HG03469 (cell line): ENCODE results near the gene PSKH1.
"Not testable (repeated sequence)": the region's sequence is repeated elsewhere in the genome, so short reads cannot be mapped to it uniquely, and the experiment has no call there.

Experiments used
- ATAC-seq: cut with Tn5 transposase; IDR thresholded peaks from one replicate; pipeline ENCODE4 v1.9.1; 2021; ENCODE audit warnings: mild to moderate bottlenecking, moderate library complexity, moderate number of reproducible peaks; ENCODE audit not compliant: unreplicated experiment

PSKH1 gene

DNA sequence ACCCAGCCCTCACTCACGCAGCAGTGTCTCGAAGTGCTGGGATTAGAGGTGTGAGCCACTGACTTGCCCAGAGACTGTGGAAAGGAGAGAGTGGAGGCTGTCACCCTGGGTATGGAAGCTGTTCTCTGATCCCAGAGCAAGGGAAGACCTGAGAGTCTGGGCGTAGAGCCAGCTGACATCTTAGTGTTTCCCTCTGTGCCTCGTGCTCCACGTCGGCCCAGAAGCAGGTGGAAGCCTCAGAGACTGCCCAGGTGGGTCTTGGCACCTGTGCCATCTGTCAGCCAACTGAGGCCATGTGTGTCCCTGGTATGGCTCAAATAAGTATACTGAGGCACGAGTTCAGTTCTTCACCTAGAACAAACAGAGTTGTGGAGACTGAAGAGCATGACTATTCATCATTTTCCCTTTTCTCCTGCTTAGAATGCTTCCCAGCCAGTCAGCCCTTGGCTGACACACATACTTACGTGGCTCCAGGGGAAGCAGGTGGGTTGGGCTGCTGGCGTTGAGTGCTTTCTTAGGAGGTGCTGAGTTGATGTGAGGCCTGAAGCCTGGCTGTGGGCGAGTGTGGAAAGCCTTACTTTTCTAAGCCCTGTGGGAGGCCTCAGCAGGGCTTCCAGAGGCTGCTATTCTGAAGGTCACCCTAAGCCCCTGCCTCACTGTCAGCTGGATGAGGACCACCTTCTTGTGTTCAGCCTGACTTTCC, 30.5 kb downstream of the PSKH1 start:
- no peak for ATAC-seq

DNA sequence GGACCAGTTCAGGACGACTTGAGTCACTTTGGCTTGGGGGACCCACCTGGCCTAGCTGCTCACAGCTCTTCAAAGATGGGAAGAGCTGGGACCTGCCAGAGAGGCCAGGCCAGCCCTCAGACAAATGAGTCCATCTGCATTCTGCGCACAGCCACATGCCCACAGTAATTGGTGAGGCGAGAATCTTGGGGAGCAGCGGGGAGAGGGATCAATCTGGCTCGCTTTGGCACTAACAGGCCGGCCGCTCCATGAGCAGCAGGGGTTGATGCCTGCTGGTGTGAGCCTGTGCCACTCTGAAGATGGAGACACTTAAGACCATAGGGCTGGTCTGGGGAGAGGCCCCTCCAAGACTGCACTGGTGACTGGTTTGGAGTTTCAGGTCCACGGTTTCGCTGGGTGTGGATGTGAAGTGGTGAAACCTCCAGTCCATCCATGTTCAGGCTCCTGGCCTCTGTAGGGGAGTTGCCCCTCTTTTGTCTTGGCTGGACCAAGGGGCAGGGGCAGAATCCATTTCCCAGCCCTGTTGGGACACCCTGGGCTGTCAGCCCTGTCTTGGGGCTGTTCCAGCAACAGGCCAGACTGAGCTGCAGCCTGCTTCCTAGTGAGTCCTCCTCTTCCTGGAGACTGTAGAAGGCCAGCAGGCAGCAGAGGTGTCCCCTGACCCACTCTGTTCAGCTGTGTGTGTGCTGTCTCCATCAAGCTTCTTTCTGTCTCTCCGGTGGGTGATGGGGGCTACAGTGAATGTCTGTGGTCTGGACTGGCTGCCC, 31.3 kb downstream of the PSKH1 start:
- no peak for ATAC-seq

GRCh38 chr16:67926181-67926750, 33.2 kb downstream of the PSKH1 start:
- no peak for ATAC-seq

DNA sequence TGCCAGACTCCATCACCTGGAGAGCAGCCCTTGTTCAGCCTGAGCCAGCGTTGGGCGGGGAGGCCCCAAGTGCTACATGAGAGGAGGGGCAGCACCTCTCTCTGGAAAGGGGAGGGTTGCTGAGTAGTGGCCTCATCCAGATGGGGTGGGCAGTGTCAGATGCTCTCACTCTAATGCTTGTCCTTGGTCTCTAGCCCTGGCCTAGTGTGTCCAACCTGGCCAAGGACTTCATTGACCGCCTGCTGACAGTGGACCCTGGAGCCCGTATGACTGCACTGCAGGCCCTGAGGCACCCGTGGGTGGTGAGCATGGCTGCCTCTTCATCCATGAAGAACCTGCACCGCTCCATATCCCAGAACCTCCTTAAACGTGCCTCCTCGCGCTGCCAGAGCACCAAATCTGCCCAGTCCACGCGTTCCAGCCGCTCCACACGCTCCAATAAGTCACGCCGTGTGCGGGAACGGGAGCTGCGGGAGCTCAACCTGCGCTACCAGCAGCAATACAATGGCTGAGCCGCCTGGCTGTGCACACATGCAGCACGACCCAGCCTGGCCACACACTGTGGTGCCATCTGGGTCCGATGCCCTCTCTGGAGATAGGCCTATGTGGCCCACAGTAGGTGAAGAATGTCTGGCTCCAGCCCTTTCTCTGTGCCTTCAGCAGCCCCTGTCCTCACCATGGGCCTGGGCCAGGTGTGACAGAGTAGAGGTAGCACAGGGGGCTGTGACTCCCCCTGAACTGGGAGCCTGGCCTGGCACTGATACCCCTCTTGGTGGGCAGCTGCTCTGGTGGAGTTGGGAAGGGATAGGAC, 34.3 kb downstream of the PSKH1 start:
- ATAC-seq, result no peak

GRCh38 chr16:67928147-67928546, 35.1 kb downstream of the PSKH1 start:
- ATAC-seq, result no peak

GRCh38 chr16:67928561-67929364, 35.7 kb downstream of the PSKH1 start:
- ATAC-seq, result no peak

DNA sequence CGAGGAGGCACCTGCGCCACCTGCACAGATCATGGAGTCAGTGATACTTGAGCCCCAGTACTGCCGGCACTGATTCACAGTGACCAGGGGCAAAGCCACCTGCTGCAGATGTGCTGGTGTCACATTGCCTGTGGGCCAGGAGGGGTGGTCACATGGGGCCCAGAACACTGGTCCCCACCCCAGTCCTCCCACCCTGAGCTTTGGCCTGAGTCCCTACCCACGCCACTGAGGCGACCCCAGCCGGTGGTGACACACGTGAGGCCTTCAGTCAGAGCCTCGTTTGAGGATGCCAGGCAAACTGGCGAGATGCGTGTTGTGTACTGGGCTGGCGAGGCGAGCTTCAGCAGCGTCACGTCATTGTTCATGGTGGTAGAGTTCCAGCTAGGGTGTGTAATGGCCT, 37.1 kb downstream of the PSKH1 start:
- no peak for ATAC-seq

GRCh38 chr16:67930678-67931211, 37.7 kb downstream of the PSKH1 start:
- ATAC-seq, result no peak

GRCh38 chr16:67931712-67932461, 38.8 kb downstream of the PSKH1 start, which contains the start of gene CTRL:
CTRL (minus strand) TSS chr16:67931862; CDS start chr16:67931852, 10 bp downstream.
- ATAC-seq, result no peak

GRCh38 chr16:67932462-67932840, 39.4 kb downstream of the PSKH1 start:
- ATAC-seq, result no peak

DNA sequence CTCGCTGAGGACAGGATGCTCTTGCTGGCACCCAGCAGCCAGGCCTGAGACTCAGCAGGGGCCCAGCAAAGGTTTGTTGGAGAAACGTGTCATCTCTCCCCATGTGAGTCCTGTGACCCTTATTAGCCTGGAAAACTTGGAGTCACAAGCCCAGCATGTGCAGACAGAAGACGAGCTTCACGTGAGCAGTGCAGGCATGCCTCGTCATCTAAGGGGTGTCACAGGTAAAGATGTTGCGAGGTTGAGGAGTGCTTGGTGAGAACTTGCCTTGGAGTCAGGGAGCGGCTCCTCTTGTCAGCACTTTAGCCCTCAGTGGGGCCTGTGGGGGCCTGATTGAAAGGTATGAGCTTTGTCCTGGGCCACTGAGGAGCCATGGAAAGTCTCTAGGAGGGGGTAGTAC, 40.8 kb downstream of the PSKH1 start:
- ATAC-seq, result no peak

GRCh38 chr16:67934306-67935100, 41.4 kb downstream of the PSKH1 start:
- no peak for ATAC-seq

DNA sequence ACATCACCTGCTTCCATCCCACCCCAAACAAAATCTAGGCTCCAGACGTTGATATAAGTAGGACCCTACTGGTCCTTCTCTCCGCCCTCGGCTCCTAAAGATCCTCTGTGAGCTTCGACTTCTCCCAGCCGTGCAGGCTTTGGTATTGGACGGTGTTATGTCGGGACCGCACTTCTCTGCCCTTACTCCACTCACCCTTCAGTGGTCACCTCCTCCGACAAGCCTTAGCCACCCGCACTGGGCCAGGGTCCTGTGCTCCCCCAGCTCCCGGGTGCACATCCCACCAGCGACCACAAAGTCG, 42.0 kb downstream of the PSKH1 start:
- no peak for ATAC-seq

GRCh38 chr16:67935402-67936123, 42.5 kb downstream of the PSKH1 start:
- peak; percentile 73 for ATAC-seq

DNA sequence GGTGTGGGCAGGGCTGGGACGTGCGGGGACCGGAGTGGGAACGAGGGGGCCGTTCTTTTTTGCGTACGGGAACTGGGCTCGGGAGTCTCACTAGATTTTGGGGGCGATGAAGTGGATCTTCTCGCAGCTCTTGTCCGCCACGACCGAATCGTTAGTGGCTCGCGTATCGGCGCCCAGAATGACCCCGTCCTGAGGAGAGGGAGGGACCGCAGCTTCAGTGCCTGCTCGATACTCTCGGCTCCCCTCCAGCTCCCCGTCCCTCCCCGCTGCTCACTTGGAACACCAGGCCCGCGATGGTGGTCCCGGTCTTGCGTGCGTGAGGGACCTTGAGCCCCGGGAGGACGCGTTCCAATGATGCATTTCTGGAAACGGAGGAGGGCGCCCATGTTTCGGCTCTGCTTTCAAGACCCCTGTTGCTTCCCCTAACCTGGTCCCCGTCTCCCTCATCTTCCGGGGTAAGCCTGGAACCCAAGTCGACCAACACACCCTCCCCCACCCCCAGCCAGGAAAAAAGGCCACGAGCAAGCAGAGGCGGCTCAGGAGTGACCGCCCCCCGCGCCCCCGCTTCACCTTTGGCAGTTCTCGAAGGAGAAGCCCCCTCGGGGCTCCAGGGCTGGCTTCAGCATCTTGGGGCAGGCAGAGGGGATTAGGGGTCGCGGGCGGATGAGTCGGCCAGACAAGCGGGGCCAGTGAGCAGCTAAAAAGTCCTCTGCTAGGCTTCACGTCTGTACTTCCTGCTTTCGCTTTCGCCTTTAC, 43.2 kb downstream of the PSKH1 start, which contains the start of gene PSMB10:
TSS of gene PSMB10 (minus strand) at position 727 of the 756 bp plus-strand sequence. CDS start at position 626, 101 bp downstream.
- ATAC-seq, result no peak

- peak; percentile 51 for ATAC-seq
Measured at GRCh38 chr16:67936880-67937605, 44.0 kb downstream of the PSKH1 start.

GRCh38 chr16:67937713-67938112, 44.7 kb downstream of the PSKH1 start:
- not testable (repeated sequence) for ATAC-seq
